Measurements from ENCODE around the gene SLC35B2. TPM values are rescaled to one million over a fixed set of nuclear protein-coding genes. Genes with fewer than 3 reads are reported as not detected.

SLC35B2 gene
- total RNA-seq, 1 donor, result 8.2 TPM

GRCh38 chr6:44294832-44295791 lies 37.8 kb upstream of the SLC35B2 start:
- H3K27me3 ChIP-seq (ENCODE audit: insufficient read depth, low read length), result peaks cover 56% of the 10 kb centered on the region
- H3K4me1 ChIP-seq (ENCODE audit: insufficient read depth, low read length), result peaks cover 16% of the 10 kb centered on the region
- no peaks in the 10 kb centered on the region for H3K9me3 ChIP-seq (ENCODE audit: low read depth, low read length)
- H3K4me3 ChIP-seq (ENCODE audit: low read length), result no peak overlapping the region

- peaks cover 12% of the 10 kb centered on the region for H3K4me1 ChIP-seq (ENCODE audit: insufficient read depth, low read length)
- no peaks in the 10 kb centered on the region for H3K9me3 ChIP-seq (ENCODE audit: low read depth, low read length)
- peaks cover 58% of the 10 kb centered on the region for H3K27me3 ChIP-seq (ENCODE audit: insufficient read depth, low read length)
- H3K4me3 ChIP-seq (ENCODE audit: low read length), result no peak overlapping the region
Observed at GRCh38 chr6:44292661-44293365, 35.5 kb upstream of the SLC35B2 start.

DNA sequence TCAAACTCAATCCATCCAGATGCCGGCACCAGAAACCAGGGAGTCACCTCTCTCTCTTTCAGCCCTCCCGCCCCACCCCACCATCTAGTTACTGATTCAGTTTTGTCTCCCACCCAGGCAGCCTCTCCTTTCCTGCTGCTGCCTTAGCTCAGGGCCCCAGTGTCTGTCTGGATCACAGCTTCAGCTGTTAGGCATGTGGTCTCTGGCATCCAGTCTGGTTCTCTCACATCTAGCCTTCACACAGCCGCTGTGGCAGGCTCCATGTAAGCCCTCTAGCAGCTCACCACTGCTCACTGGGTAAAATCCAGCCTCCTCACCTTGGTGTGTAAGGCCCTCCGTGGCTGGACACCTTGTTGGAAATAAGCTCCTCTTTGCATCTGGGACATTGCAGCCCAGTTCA lies 34.5 kb upstream of the SLC35B2 start:
- Histone ChIP-seq H3K4me1 (ENCODE audit: insufficient read depth, low read length) (peaks cover 3% of the 10 kb centered on the region), H3K4me3 (ENCODE audit: low read length) (no peak overlapping the region), H3K9me3 (ENCODE audit: low read depth, low read length) (no peaks in the 10 kb centered on the region), H3K27me3 (ENCODE audit: insufficient read depth, low read length) (peaks cover 51% of the 10 kb centered on the region)

- Histone ChIP-seq H3K4me1 (ENCODE audit: insufficient read depth, low read length) (no peaks in the 10 kb centered on the region), H3K9me3 (ENCODE audit: low read depth, low read length) (no peaks in the 10 kb centered on the region), H3K27me3 (ENCODE audit: insufficient read depth, low read length) (peaks cover 30% of the 10 kb centered on the region)
Observed at GRCh38 chr6:44289726-44290260, 32.5 kb upstream of the SLC35B2 start.

DNA sequence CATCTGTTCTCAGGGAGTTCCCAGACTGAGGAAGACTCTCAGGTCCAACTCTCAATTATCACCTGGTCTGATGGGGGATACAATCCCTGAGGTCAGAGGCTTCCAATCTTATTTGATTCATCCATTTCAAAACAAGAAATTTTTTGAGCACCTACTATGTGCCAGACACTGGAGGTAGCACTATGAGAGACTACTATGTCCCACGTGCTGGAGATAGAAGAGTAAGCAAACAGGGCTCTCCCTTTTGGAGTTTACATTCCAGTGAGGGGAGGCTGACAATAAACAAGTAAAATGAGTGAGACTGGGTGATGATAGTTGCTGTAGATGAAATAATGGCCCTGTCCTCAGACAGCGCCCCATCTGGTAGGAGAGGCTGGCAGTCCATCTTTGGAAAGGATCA lies 29.4 kb upstream of the SLC35B2 start:
- Histone ChIP-seq H3K9me3 (ENCODE audit: low read depth, low read length) (no peaks in the 10 kb centered on the region), H3K4me3 (ENCODE audit: low read length) (no peak overlapping the region), H3K4me1 (ENCODE audit: insufficient read depth, low read length) (peaks cover 9% of the 10 kb centered on the region), H3K27me3 (ENCODE audit: insufficient read depth, low read length) (peaks cover 20% of the 10 kb centered on the region)

More at GRCh38 chr6:44289726-44290260, 32.5 kb upstream of the SLC35B2 start:
- H3K4me3 ChIP-seq (ENCODE audit: low read length), result no peak overlapping the region

GRCh38 chr6:44286285-44286565 lies 28.9 kb upstream of the SLC35B2 start:
- H3K4me3 ChIP-seq (ENCODE audit: low read length), result no peak overlapping the region
- peaks cover 9% of the 10 kb centered on the region for H3K4me1 ChIP-seq (ENCODE audit: insufficient read depth, low read length)
- peaks cover 16% of the 10 kb centered on the region for H3K27me3 ChIP-seq (ENCODE audit: insufficient read depth, low read length)
- H3K9me3 ChIP-seq (ENCODE audit: low read depth, low read length), result no peaks in the 10 kb centered on the region

DNA sequence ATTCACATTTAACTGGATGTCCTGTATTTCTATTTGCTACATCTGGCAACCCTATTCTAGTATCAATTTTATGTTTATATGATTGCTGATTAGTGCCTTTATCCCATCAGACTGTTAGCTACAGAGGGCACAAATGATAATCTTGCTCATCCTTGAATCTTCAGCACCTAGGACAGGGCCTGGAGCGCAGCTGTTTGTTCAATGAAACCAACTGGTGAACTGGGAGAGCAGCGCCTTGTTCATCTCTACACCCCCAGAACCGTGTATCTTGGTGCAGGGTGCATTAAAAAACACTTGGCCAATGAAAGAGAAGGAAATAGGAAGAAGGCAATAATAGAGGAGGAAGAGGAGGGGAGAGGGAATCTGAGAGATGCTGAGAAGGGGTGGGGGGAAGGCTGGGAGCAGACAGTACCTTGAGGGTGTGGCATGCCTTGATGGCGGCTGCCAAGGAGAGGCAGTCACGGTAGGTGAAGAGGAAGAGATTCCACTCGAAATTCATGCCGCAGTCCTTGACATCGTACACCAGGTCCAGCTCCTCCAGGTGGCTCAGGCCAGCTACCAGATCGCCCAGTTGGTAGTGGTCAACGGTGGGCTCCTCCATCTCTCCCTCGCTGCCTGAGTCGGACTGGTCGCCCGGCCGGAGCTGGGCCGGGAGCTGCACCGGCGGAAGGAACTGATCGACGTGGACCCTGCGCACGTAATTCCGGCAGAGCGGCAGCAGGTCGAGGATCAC lies 28.4 kb upstream of the SLC35B2 start:
- Histone ChIP-seq H3K4me1 (ENCODE audit: insufficient read depth, low read length) (peaks cover 9% of the 10 kb centered on the region), H3K4me3 (ENCODE audit: low read length) (no peak overlapping the region)

GRCh38 chr6:44284867-44285266 lies 27.5 kb upstream of the SLC35B2 start:
- Histone ChIP-seq H3K4me1 (ENCODE audit: insufficient read depth, low read length) (peaks cover 9% of the 10 kb centered on the region), H3K9me3 (ENCODE audit: low read depth, low read length) (no peaks in the 10 kb centered on the region), H3K27me3 (ENCODE audit: insufficient read depth, low read length) (peaks cover 10% of the 10 kb centered on the region), H3K4me3 (ENCODE audit: low read length) (no peak overlapping the region)

More for the DNA sequence above, 28.4 kb upstream of the SLC35B2 start:
- Histone ChIP-seq H3K27me3 (ENCODE audit: insufficient read depth, low read length) (peaks cover 13% of the 10 kb centered on the region), H3K9me3 (ENCODE audit: low read depth, low read length) (no peaks in the 10 kb centered on the region)

- Histone ChIP-seq H3K27me3 (ENCODE audit: insufficient read depth, low read length) (peaks cover 5% of the 10 kb centered on the region), H3K9me3 (ENCODE audit: low read depth, low read length) (no peaks in the 10 kb centered on the region), H3K4me3 (ENCODE audit: low read length) (no peak overlapping the region), H3K4me1 (ENCODE audit: insufficient read depth, low read length) (peaks cover 9% of the 10 kb centered on the region)
Observed at GRCh38 chr6:44284121-44284520, 26.8 kb upstream of the SLC35B2 start.

DNA sequence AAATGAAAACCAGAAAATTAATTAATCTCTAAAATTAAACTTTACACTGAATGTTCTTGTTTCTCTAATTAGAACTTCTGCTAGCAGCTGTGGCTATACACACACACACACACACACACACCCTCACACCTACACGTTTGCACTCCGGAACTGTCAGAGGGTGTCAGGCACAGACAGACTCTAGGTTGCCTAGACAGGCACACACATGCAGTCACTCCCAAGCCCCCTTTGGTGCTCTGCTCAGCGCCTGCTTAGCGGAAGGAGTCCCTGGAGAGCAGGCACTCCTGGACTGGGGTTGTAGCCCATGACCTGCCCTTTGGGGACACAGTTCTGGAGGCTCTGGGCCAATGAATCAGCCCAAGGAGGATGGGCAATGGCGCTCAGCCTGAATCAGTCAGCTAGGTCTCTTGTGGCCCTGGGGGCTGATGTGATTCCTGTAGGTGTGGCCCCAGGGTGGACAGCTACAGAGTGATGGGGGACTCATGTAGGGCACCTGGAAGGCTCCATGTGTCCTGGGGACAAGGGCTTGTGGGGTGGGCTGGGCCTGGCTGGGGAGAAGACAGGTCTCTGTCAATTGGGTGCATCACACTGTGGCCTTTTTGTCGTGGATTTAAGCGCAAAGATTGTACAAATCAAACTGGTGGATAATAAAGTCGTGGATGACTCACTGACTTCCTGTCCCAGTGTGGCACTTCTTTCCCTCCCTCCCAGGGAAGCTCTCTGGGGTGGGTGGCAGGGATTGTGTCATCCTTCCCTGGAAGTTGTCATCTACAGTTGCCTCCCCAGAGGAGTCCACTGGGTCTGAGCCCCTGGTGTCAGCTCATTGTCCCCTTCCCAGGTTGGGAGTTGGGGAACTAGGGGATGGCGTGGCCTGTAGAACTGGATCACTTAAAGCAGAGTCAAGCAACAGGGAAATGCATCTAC lies 21.7 kb upstream of the SLC35B2 start:
- no peak overlapping the region for H3K4me3 ChIP-seq (ENCODE audit: low read length)
- H3K27me3 ChIP-seq (ENCODE audit: insufficient read depth, low read length), result peaks cover 26% of the 10 kb centered on the region
- no peaks in the 10 kb centered on the region for H3K9me3 ChIP-seq (ENCODE audit: low read depth, low read length)
- peaks cover 2% of the 10 kb centered on the region for H3K4me1 ChIP-seq (ENCODE audit: insufficient read depth, low read length)

DNA sequence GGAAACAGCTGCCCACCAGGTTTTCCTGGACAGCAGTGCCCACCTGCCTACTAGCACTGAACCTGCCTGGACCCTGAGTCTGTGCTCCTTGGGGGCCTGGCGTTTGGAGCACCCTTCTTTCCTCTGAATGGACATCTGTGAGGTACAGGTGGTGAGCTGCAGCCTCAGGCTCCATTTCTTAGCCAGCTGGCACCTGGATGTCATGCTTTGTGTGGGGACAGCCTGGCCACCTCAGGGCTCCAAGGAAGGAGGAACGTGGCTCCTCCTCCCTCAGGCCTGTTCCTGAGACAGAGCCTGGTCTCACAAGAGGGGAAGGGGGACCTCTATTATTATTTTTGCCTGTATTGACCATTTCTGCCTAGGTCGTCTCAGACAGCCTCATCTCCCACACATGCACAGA lies 21.0 kb upstream of the SLC35B2 start:
- Histone ChIP-seq H3K4me1 (ENCODE audit: insufficient read depth, low read length) (no peaks in the 10 kb centered on the region), H3K4me3 (ENCODE audit: low read length) (no peak overlapping the region), H3K9me3 (ENCODE audit: low read depth, low read length) (no peaks in the 10 kb centered on the region), H3K27me3 (ENCODE audit: insufficient read depth, low read length) (peaks cover 33% of the 10 kb centered on the region)

DNA sequence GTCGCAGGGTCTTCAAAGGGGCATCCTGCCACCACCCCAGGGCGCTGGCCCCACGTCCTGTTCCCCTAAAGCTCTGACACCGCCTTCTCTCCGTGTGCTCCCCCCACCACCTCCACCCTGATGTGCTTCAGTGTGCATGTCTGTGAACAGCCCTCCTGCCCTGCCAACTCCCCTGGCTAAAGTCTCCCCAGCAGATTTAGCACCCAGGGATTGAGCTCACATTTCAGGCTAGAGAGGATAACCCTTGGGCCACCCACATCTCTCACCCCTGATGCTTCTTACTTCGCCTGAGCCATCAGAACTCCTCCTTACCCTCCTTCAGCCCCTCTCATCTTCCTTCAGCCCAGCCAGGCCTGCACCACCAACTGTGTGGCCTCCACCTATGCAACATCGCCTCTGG lies 20.4 kb upstream of the SLC35B2 start:
- Histone ChIP-seq H3K9me3 (ENCODE audit: low read depth, low read length) (no peaks in the 10 kb centered on the region), H3K4me3 (ENCODE audit: low read length) (no peak overlapping the region), H3K4me1 (ENCODE audit: insufficient read depth, low read length) (no peaks in the 10 kb centered on the region), H3K27me3 (ENCODE audit: insufficient read depth, low read length) (peaks cover 38% of the 10 kb centered on the region)

GRCh38 chr6:44276667-44277640 lies 19.6 kb upstream of the SLC35B2 start:
- Histone ChIP-seq H3K27me3 (ENCODE audit: insufficient read depth, low read length) (peaks cover 46% of the 10 kb centered on the region), H3K9me3 (ENCODE audit: low read depth, low read length) (no peaks in the 10 kb centered on the region), H3K4me3 (ENCODE audit: low read length) (no peak overlapping the region), H3K4me1 (ENCODE audit: insufficient read depth, low read length) (no peaks in the 10 kb centered on the region)

All from mononuclear cell (primary cell).